Urothelium cell line (cell line): ENCODE data around the gene HOXA3.

Source experiments
- DNase-seq: peaks from one replicate; pipeline ENCODE4 v3.0.0; 2011; ENCODE audit warnings: low spot score, mixed read lengths
- FAIRE-seq: peaks from 2 replicates; lab custom pipeline; 2011; peaks lifted over from hg19 to GRCh38; lab: Jason Lieb, UNC

Gene HOXA3

GRCh38 chr7:27106181-27106900 lies 46.0 kb downstream of the HOXA3 start:
- DNase-seq, result no peak
- no peak for FAIRE-seq

- no peak for FAIRE-seq
- DNase-seq, result no peak
These were observed 46.9 kb downstream of the HOXA3 start for GRCh38 chr7:27105301-27106031.

- FAIRE-seq (no peak), DNase-seq (no peak)
These were observed 47.9 kb downstream of the HOXA3 start for GRCh38 chr7:27104341-27105058.

GRCh38 chr7:27103489-27104226 lies 48.7 kb downstream of the HOXA3 start:
- FAIRE-seq, result no peak
- DNase-seq, result no peak

GRCh38 chr7:27102581-27103442 lies 49.6 kb downstream of the HOXA3 start, which contains the start of gene HOXA2:
TSS of gene HOXA2 (minus strand) at chr7:27102683. CDS start at chr7:27102500, 183 bp downstream.
- peak; percentile 68 for FAIRE-seq
- no peak for DNase-seq

GRCh38 chr7:27101957-27102580 lies 50.3 kb downstream of the HOXA3 start:
- DNase-seq, result no peak
- no peak for FAIRE-seq

- DNase-seq (no peak), FAIRE-seq (no peak)
These were observed 51.0 kb downstream of the HOXA3 start for GRCh38 chr7:27101171-27101956.

- DNase-seq (no peak), FAIRE-seq (no peak)
These were observed 51.7 kb downstream of the HOXA3 start for GRCh38 chr7:27100694-27101170.

GRCh38 chr7:27099453-27100370 lies 52.7 kb downstream of the HOXA3 start:
- DNase-seq, result no peak
- FAIRE-seq, result no peak

GRCh38 chr7:27098578-27099451 lies 53.6 kb downstream of the HOXA3 start:
- DNase-seq (no peak), FAIRE-seq (no peak)

- peak; percentile 37 for DNase-seq
These were observed 54.5 kb downstream of the HOXA3 start for GRCh38 chr7:27097686-27098577.

GRCh38 chr7:27096768-27097514 lies 55.4 kb downstream of the HOXA3 start:
- peak; percentile 63 for DNase-seq
- no peak for FAIRE-seq

More at GRCh38 chr7:27097686-27098577, 54.5 kb downstream of the HOXA3 start:
- peak; percentile 44 for FAIRE-seq

- DNase-seq, result peak; percentile 96
- FAIRE-seq, result peak; percentile 91
These were observed 56.3 kb downstream of the HOXA3 start, which contains the start of gene HOXA1 for GRCh38 chr7:27095897-27096767. TSS of gene HOXA1 (minus strand) at chr7:27096000. CDS start at chr7:27095912, 88 bp downstream.
